T-helper 1 cell treated with Interleukin-12 subunit alpha and Interleukin-12 subunit beta and Interleukin-4 antibody, amounts not matched to agents 30 μg/mL and 1 μg/mL, for 36 hours (primary cell): ENCODE data around the gene ADRA2A.

ENCODE experiments used
- H3K27ac Mint-ChIP-seq: one replicate; pipeline ENCODE4 v1.8.0; 2021; ENCODE audit warnings: mild to moderate bottlenecking, mixed read lengths
- H3K27me3 Mint-ChIP-seq: one replicate; pipeline ENCODE4 v1.8.0; 2021; ENCODE audit warnings: low read depth, mixed read lengths
- H3K36me3 Mint-ChIP-seq: one replicate; pipeline ENCODE4 v1.8.0; 2021; ENCODE audit warnings: low read depth, mixed read lengths
- H3K4me1 Mint-ChIP-seq: one replicate; pipeline ENCODE4 v1.8.0; 2021; ENCODE audit warnings: low read depth, mixed read lengths
- H3K4me3 Mint-ChIP-seq: one replicate; pipeline ENCODE4 v1.8.0; 2021; ENCODE audit warnings: mild to moderate bottlenecking, moderate library complexity, mixed read lengths
- H3K9me3 Mint-ChIP-seq: one replicate; pipeline ENCODE4 v1.8.0; 2021; ENCODE audit warnings: mixed read lengths

Gene ADRA2A

DNA sequence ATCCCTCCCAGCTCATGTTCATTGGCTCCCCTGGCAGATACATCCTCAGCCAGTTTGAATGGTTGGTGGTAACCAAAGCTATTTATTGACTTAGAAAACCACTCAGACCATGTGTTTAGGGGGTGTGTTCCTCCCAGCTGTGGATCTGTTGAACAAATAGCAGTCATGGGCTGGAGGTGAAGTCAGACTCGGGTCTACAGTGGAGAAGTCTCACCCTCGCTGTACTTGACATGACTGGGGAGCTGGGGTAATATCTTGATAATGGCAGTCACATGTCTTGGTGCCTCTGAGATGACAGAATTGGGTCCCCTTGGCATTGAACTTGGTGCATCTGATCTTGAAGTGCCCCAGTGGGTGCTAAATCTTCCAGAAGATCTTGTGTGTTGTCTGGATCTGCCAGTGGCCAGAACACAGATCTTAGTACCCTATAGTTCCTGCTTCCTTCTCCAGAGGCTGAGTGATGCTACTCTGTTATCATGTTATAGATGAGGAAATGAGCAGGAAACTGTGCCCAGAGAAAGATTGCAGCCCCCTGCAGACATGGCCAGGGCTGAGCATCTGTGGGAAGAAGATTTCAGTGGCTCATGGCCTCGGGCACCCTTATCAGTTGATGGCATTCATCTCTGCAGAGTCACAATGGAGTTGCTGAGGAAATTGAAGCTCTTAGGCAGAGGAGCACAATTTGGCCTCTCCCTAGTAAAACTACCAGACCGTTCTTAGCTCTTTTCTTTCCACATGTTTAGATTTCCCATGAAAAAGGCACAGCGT is 50.4 kb downstream of the ADRA2A start:
- peaks cover 14% of the 10 kb centered on the region for H3K27me3 Mint-ChIP-seq
- no peaks in the 10 kb centered on the region for H3K9me3 Mint-ChIP-seq
- no peak overlapping the region for H3K27ac Mint-ChIP-seq
- no peak overlapping the region for H3K4me3 Mint-ChIP-seq
- no peaks in the 10 kb centered on the region for H3K36me3 Mint-ChIP-seq
- H3K4me1 Mint-ChIP-seq, result no peaks in the 10 kb centered on the region

- H3K9me3 Mint-ChIP-seq, result no peaks in the 10 kb centered on the region
- no peak overlapping the region for H3K27ac Mint-ChIP-seq
- H3K36me3 Mint-ChIP-seq, result no peaks in the 10 kb centered on the region
- H3K4me3 Mint-ChIP-seq, result no peak overlapping the region
- peaks cover 20% of the 10 kb centered on the region for H3K27me3 Mint-ChIP-seq
- H3K4me1 Mint-ChIP-seq, result no peaks in the 10 kb centered on the region
These were observed 51.7 kb downstream of the ADRA2A start for GRCh38 chr10:111128331-111129180.

- H3K4me3 Mint-ChIP-seq, result no peak overlapping the region
- no peaks in the 10 kb centered on the region for H3K9me3 Mint-ChIP-seq
- peaks cover 26% of the 10 kb centered on the region for H3K27me3 Mint-ChIP-seq
- H3K27ac Mint-ChIP-seq, result no peak overlapping the region
- no peaks in the 10 kb centered on the region for H3K4me1 Mint-ChIP-seq
- H3K36me3 Mint-ChIP-seq, result no peaks in the 10 kb centered on the region
These were observed 52.5 kb downstream of the ADRA2A start for GRCh38 chr10:111129363-111129762.

- Mint-ChIP-seq H3K4me1 (no peaks in the 10 kb centered on the region), H3K36me3 (no peaks in the 10 kb centered on the region), H3K9me3 (no peaks in the 10 kb centered on the region), H3K27me3 (peaks cover 32% of the 10 kb centered on the region), H3K27ac (no peak overlapping the region), H3K4me3 (no peak overlapping the region)
These were observed 53.6 kb downstream of the ADRA2A start for GRCh38 chr10:111130471-111130870.
